IMR-90 (cell line): ENCODE results near the gene SDC4. TPM values are rescaled to one million over a fixed set of nuclear protein-coding genes. Genes with fewer than 3 reads are reported as not detected.

ENCODE experiments used
- ATAC-seq: fragments of 200-7000 bp; cut with Tn5 transposase; 2 replicates; pipeline ENCODE4 v1.9.1; 2020; ENCODE audit warnings: low read depth, mild to moderate bottlenecking, moderate library complexity
- BruUV-seq: library from RNA; stranded (reverse); fragments of 400-500 nt; replicated peaks from 2 replicates; lab custom pipeline; 2021; lab: Mats Ljungman, UMichigan
- CTCF ChIA-PET: fragments of 300-600 bp; formaldehyde crosslinking; extraction: SDS; loops from one replicate; lab custom pipeline; 2021; ENCODE audit warnings: antibody characterized with exemption; lab: Yijun Ruan, JAX
- POLR2A ChIA-PET: fragments of 300-600 bp; sonication (Branson Sonifier 250); formaldehyde crosslinking; loops from one replicate; lab custom pipeline; 2022; ENCODE audit warnings: antibody characterized with exemption; ENCODE audit not compliant: unreplicated experiment; lab: Charles Lee
- DNase-seq: peaks from one replicate; pipeline ENCODE4 v3.0.0; 2013
- H2AFZ ChIP-seq: replicated peaks from 2 replicates; pipeline ENCODE3; 2013; ENCODE audit warnings: low read length, mild to moderate bottlenecking; ENCODE audit not compliant: poor library complexity
- H2AK5ac ChIP-seq: 2 replicates; pipeline ENCODE4 v1.6.1; 2013; ENCODE audit warnings: low read depth, low read length, inconsistent platforms
- H2AK9ac ChIP-seq: replicated peaks from 2 replicates; pipeline ENCODE3; 2013; ENCODE audit warnings: mild to moderate bottlenecking, low read depth, low read length, moderate library complexity; ENCODE audit not compliant: poor library complexity
- H2BK120ac ChIP-seq: 2 replicates; pipeline ENCODE4 v1.6.1; 2013; ENCODE audit warnings: low read depth, low read length, inconsistent platforms
- H2BK15ac ChIP-seq: 3 replicates; pipeline ENCODE4 v1.6.1; 2013; ENCODE audit warnings: low read depth, low read length, inconsistent platforms
- H2BK20ac ChIP-seq: 2 replicates; pipeline ENCODE4 v1.6.1; 2013; ENCODE audit warnings: low read depth, mild to moderate bottlenecking, inconsistent platforms, low read length, moderate library complexity
- H2BK5ac ChIP-seq: 2 replicates; pipeline ENCODE4 v1.6.1; 2013; ENCODE audit warnings: mild to moderate bottlenecking, low read depth, low read length, inconsistent platforms; ENCODE audit not compliant: poor library complexity, severe bottlenecking
- H3K14ac ChIP-seq: replicated peaks from 2 replicates; pipeline ENCODE4 v1.6.1; 2013; ENCODE audit warnings: low read depth, low read length, inconsistent platforms
- H3K18ac ChIP-seq: 2 replicates; pipeline ENCODE4 v1.6.1; 2013; ENCODE audit warnings: low read depth, low read length, control low read depth
- H3K23ac ChIP-seq: 2 replicates; pipeline ENCODE4 v1.6.1; 2013; ENCODE audit warnings: low read depth, low read length, inconsistent platforms
- H3K27ac ChIP-seq: 2 replicates; pipeline ENCODE4 v1.5.1; 2013; ENCODE audit warnings: mild to moderate bottlenecking, control low read depth, low read length; ENCODE audit not compliant: insufficient read depth
- H3K27me3 ChIP-seq: 2 replicates; pipeline ENCODE4 v1.6.1; 2013; ENCODE audit warnings: low read length; ENCODE audit not compliant: control insufficient read depth, insufficient read depth
- H3K36me3 ChIP-seq: 2 replicates; pipeline ENCODE4 v1.6.1; 2013; ENCODE audit warnings: low read length, mixed read lengths; ENCODE audit not compliant: control insufficient read depth, insufficient read depth
- H3K4ac ChIP-seq: 2 replicates; pipeline ENCODE4 v1.6.1; 2013; ENCODE audit warnings: low read depth, low read length, inconsistent platforms
- H3K4me1 ChIP-seq: 2 replicates; pipeline ENCODE4 v1.6.1; 2013; ENCODE audit warnings: low read length, mixed read lengths; ENCODE audit not compliant: control insufficient read depth, insufficient read depth
- H3K4me2 ChIP-seq: 2 replicates; pipeline ENCODE4 v1.6.1; 2013; ENCODE audit warnings: low read depth, mild to moderate bottlenecking, control low read depth, low read length, moderate library complexity
- H3K4me3 ChIP-seq: 2 replicates; pipeline ENCODE4 v1.5.1; 2013; ENCODE audit warnings: low read depth, mild to moderate bottlenecking, control low read depth, low read length, moderate library complexity; ENCODE audit not compliant: insufficient read depth
- H3K56ac ChIP-seq: 2 replicates; pipeline ENCODE4 v1.6.1; 2013; ENCODE audit warnings: low read length, inconsistent platforms; ENCODE audit not compliant: insufficient read depth; ENCODE audit errors: extremely low read depth
- H3K79me1 ChIP-seq, 2 experiments: 2 replicates each; pipeline ENCODE4 v1.6.1; 2013; ENCODE audit warnings: low read length in 2 of 2, inconsistent platforms in 1 of 2, low read depth in 1 of 2
- H3K9ac ChIP-seq: 2 replicates; pipeline ENCODE4 v1.6.1; 2013; ENCODE audit warnings: low read depth, low read length, control low read depth
- H3K9me1 ChIP-seq: 2 replicates; pipeline ENCODE4 v1.6.1; 2013; ENCODE audit warnings: low read length, inconsistent platforms; ENCODE audit not compliant: insufficient read depth
- H3K9me3 ChIP-seq: 2 replicates; pipeline ENCODE4 v1.6.1; 2013; ENCODE audit warnings: low read length; ENCODE audit not compliant: control insufficient read depth, insufficient read depth
- H4K20me1 ChIP-seq: 2 replicates; pipeline ENCODE4 v1.6.1; 2013; ENCODE audit warnings: low read length, inconsistent platforms; ENCODE audit not compliant: insufficient read depth
- H4K5ac ChIP-seq: 2 replicates; pipeline ENCODE4 v1.6.1; 2013; ENCODE audit warnings: mild to moderate bottlenecking, low read depth, low read length, control low read depth
- H4K8ac ChIP-seq, 2 experiments: 2 replicates each; pipeline ENCODE4 v1.6.1; 2013; ENCODE audit warnings: low read depth in 2 of 2, low read length in 2 of 2, control low read depth in 1 of 2, inconsistent platforms in 1 of 2
- H4K91ac ChIP-seq: 2 replicates; pipeline ENCODE4 v1.6.1; 2013; ENCODE audit warnings: low read depth, low read length, inconsistent platforms; ENCODE audit not compliant: insufficient read depth
- BHLHE40 ChIP-seq: fragments of 150-350 bp; IDR thresholded peaks from 2 replicates; pipeline ENCODE4 v1.6.1; 2016; ENCODE audit warnings: mild to moderate bottlenecking, low read depth, low read length
- CEBPB ChIP-seq: IDR thresholded peaks from 2 replicates; pipeline ENCODE4 v1.6.1; 2012; ENCODE audit warnings: low read depth, low read length, improper control_type of control experiment
- CHD1 ChIP-seq: IDR thresholded peaks from 2 replicates; pipeline ENCODE4 v1.6.1; 2012; ENCODE audit warnings: low read depth, low read length, improper control_type of control experiment
- CTCF ChIP-seq: conservative IDR thresholded peaks from 2 replicates; pipeline ENCODE4 v1.5.1; 2012; ENCODE audit warnings: mild to moderate bottlenecking, low read depth, low read length, improper control_type of control experiment
- ELK1 ChIP-seq: fragments of 150-350 bp; IDR thresholded peaks from 2 replicates; pipeline ENCODE4 v1.6.1; 2016; ENCODE audit warnings: low read depth, mild to moderate bottlenecking, low read length, moderate library complexity, borderline replicate concordance
- FOS ChIP-seq: fragments of 150-350 bp; IDR thresholded peaks from 2 replicates; pipeline ENCODE4 v1.6.1; 2016; ENCODE audit warnings: low read depth, low read length
- MAZ ChIP-seq: IDR thresholded peaks from 2 replicates; pipeline ENCODE4 v1.6.1; 2012; ENCODE audit warnings: low read depth, mild to moderate bottlenecking, low read length, improper control_type of control experiment, moderate library complexity, borderline replicate concordance
- MXI1 ChIP-seq: IDR thresholded peaks from 2 replicates; pipeline ENCODE4 v1.6.1; 2012; ENCODE audit warnings: low read depth, mild to moderate bottlenecking, low read length, moderate library complexity, borderline replicate concordance
- NFE2L2 ChIP-seq: fragments of 150-350 bp; IDR thresholded peaks from 2 replicates; pipeline ENCODE4 v1.6.1; 2016; ENCODE audit warnings: low read depth, mild to moderate bottlenecking, low read length
- POLR2A ChIP-seq: IDR thresholded peaks from 2 replicates; pipeline ENCODE4 v1.6.1; 2012; ENCODE audit warnings: mild to moderate bottlenecking, low read depth, low read length
- RAD21 ChIP-seq: IDR thresholded peaks from 2 replicates; pipeline ENCODE4 v1.6.1; 2012; ENCODE audit warnings: low read length, improper control_type of control experiment
- RCOR1 ChIP-seq: IDR thresholded peaks from 2 replicates; pipeline ENCODE4 v1.6.1; 2012; ENCODE audit warnings: mild to moderate bottlenecking, low read length, improper control_type of control experiment; ENCODE audit not compliant: insufficient replicate concordance
- RFX5 ChIP-seq: IDR thresholded peaks from 2 replicates; pipeline ENCODE4 v1.8.0; 2012; ENCODE audit warnings: low read depth, mild to moderate bottlenecking, low read length, moderate library complexity
- USF2 ChIP-seq: fragments of 150-350 bp; IDR thresholded peaks from 2 replicates; pipeline ENCODE4 v1.6.1; 2017; ENCODE audit warnings: mild to moderate bottlenecking, antibody characterized with exemption, low read length, low read depth
- WGBS, 2 experiments: methylation state at CpG; one replicate each; pipeline versions ENCODE4 v1.1.5 to v1.1.7; 2013; ENCODE audit warnings: missing lambda C conversion rate in 2 of 2; ENCODE audit not compliant: insufficient read length in 1 of 2; ENCODE audit errors: extremely low coverage in 2 of 2; 5-methylcytosine and 5-hydroxymethylcytosine counted together
- dilution Hi-C: fragments of 300-500 bp; cut with HindIII; formaldehyde crosslinking; loops from one replicate; pipeline ENCODE4 v1.14.3; 2018; ENCODE audit warnings: low sequenced_read_pairs; ENCODE audit not compliant: unreplicated experiment
- in situ Hi-C: fragments of 300-500 bp; cut with MboI; formaldehyde crosslinking; loops from 3 replicates; pipeline ENCODE4 v1.14.3; 2019; ENCODE audit warnings: low sequenced_read_pairs, inconsistent platforms, mixed read lengths
- intact Hi-C: fragments of 100-400 bp; cut with micrococcal nuclease; formaldehyde crosslinking; loops from 2 replicates; pipeline ENCODE4 v1.10.0; 2022
- polyA plus RNA-seq, 3 experiments: library from polyadenylated mRNA; depleted of rRNA; stranded (reverse); fragments of >200 nt; gene quantifications; 2 replicates each; pipeline ENCODE4 v1.2.3, GENCODE V29; 2012; ENCODE audit warnings: low replicate concordance in 1 of 3
- total RNA-seq: library from RNA; depleted of rRNA; stranded (reverse); fragments of >200 nt; gene quantifications from 2 replicates; pipeline ENCODE4 v1.2.3, GENCODE V29; 2012

Gene SDC4
- total and polyA plus RNA-seq, 2 of the 4 experiments (the other 2 are of a cell fraction) = 203 to 265 TPM

- BruUV-seq = no TSS peak
Measured at GRCh38 chr20:45395114-45395415, 46.8 kb upstream of the SDC4 start.

More at GRCh38 chr20:45395114-45395415, 46.8 kb upstream of the SDC4 start:
- H3K9me3 ChIP-seq = no peaks in the 10 kb centered on the region
- WGBS, 2 experiments = 92% methylated on average over 2 of the region's 7 CpGs; no CpG with 5 or more reads in 1 of the 2 experiments
- H2AFZ ChIP-seq = no peak overlapping the region
- no peak overlapping the region for H2BK5ac ChIP-seq
- H3K4me3 ChIP-seq = no peak overlapping the region
- no peak overlapping the region for H2AK9ac ChIP-seq
- dilution Hi-C loops (no loop called here), in situ Hi-C loops (no loop called here), intact Hi-C loops (no loop called here)
- DNase-seq = no peak
- no peaks in the 10 kb centered on the region for H3K4me1 ChIP-seq
- no peaks in the 10 kb centered on the region for H3K36me3 ChIP-seq
- no peaks in the 10 kb centered on the region for H3K9me1 ChIP-seq
- H4K5ac ChIP-seq = no peak overlapping the region
- no peak overlapping the region for H4K8ac ChIP-seq
- no peak overlapping the region for H3K27ac ChIP-seq
- no peak overlapping the region for H3K9ac ChIP-seq
- no peak overlapping the region for H3K4ac ChIP-seq
- no peak for TF ChIP-seq NFE2L2
- TF ChIP-seq RFX5 = no peak
- TF ChIP-seq USF2 = no peak
- no peak for TF ChIP-seq FOS
- no peak for TF ChIP-seq CHD1
- TF ChIP-seq RAD21 = no peak
- TF ChIP-seq POLR2A = no peak
- TF ChIP-seq RCOR1 = no peak
- TF ChIP-seq BHLHE40 = no peak
- TF ChIP-seq MAZ = no peak
- no peak for TF ChIP-seq CEBPB
- TF ChIP-seq CTCF = no peak
- TF ChIP-seq MXI1 = no peak
- TF ChIP-seq ELK1 = no peak
- ChIA-PET CTCF (interaction anchor here (0.9 kb wide), 1 partner anchor 21 kb away, joined by 4 read pairs; no protein-coding TSS in a partner anchor), POLR2A (no interaction called here)
- H3K18ac ChIP-seq = no peak overlapping the region
- no peak overlapping the region for H3K56ac ChIP-seq
- H2BK120ac ChIP-seq = no peak overlapping the region
- H2AK5ac ChIP-seq = no peak overlapping the region
- no peak overlapping the region for H3K14ac ChIP-seq
- H2BK20ac ChIP-seq = no peak overlapping the region
- no peaks in the 10 kb centered on the region for H3K27me3 ChIP-seq
- no peaks in the 10 kb centered on the region for H4K20me1 ChIP-seq
- no peak overlapping the region for H4K91ac ChIP-seq
- no peak overlapping the region for H3K23ac ChIP-seq
- ATAC-seq = no peak
- no peak overlapping the region for H3K4me2 ChIP-seq
- no peaks in the 10 kb centered on the region for H3K79me1 ChIP-seq
- no peak overlapping the region for H2BK15ac ChIP-seq
